NT2/D1 (cell line): ENCODE measurements around the gene CHST1.

ENCODE experiments used
- SUZ12 ChIP-seq: IDR thresholded peaks from 2 replicates; pipeline ENCODE4 v1.6.1; 2011; ENCODE audit not compliant: insufficient read length, insufficient read depth; ENCODE audit errors: extremely low read depth
- ZNF274 ChIP-seq: IDR thresholded peaks from 2 replicates; pipeline ENCODE4 v1.6.1; 2011; ENCODE audit warnings: mild to moderate bottlenecking, low read depth, low read length

- TF ChIP-seq ZNF274 (no peak), SUZ12 (no peak)
Measured at GRCh38 chr11:45692808-45693453, 27.5 kb upstream of the CHST1 start.
